ENCODE measurements around the gene SMIM41.
"Not testable (repeated sequence)": the region's sequence is repeated elsewhere in the genome, so short reads cannot be mapped to it uniquely, and the experiment has no call there.

Gene SMIM41

DNA sequence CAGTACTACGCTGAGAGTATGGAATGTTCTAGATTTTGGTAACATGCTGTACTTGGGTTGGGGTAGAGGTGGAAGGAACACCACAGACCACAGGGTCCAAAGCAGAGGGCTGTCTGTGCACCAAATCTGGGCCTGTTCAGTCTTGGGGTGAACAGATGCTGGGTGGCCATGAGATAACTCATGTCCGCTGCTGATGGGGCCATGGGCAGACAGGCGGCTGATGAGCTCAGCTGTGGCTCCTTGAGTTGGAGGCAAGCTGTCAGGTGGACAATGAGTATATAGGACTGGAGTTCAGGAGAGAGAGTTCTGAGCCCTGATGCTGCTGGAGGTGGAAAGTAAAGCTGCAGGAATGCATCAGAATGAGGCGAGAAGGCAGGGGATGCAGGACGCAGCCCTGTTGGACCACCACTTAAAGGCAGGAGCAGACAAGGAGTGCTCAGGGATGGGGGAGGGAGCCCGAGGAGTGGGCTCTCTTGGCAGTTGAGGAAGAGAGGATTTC is 6.2 kb downstream of the SMIM41 start:
- no peak for DNase-seq (ENCODE audit: low read depth in 2 of 2)

GRCh38 chr12:52086366-52086765 is 6.9 kb downstream of the SMIM41 start:
- no peak for DNase-seq (ENCODE audit: low read depth in 2 of 2)

- DNase-seq (ENCODE audit: low read depth in 2 of 2) = no peak
Observed at GRCh38 chr12:52086944-52087835, 7.7 kb downstream of the SMIM41 start.

DNA sequence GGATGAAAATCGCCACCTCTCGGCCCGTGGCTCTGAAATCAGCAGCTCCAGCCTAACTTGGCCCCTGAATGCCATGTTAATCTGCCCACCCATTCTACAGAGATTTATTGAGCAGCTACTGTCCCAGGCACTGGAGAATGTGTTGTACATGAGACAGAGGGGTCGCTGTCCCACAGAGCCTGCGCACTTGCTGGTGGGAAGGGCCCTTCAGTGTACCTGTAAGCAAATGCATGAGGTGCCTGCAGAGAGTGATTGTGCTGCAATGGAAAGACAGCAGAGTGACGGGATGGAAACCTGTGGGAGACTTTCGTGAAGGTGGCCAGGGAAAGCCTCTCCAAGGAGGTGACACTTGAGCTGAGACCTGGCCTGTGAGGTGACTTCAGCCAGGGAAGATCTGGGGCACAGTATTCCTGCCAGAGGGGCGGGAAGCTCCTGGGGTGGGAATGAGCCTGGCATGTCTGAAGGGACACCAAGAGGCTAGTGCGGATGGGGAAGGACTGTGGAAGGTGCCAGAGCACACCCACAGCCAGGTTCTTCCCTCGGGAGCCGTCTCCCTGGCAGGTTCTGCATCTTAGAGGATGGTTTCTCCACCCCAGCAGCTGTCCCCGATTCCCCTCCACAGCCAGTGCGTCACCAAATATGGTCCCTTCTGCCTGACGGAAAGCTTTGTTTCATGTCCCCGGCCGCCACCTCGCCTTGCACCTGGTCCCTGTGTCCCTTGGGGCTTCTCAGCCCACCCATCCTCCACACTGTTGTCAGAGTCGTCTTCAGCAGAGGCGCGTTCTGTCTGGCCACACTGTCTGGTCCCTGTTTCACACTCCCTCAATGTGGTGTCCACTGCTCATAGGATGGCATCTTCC is 8.7 kb downstream of the SMIM41 start:
- no peak for DNase-seq (ENCODE audit: low read depth in 2 of 2)

DNA sequence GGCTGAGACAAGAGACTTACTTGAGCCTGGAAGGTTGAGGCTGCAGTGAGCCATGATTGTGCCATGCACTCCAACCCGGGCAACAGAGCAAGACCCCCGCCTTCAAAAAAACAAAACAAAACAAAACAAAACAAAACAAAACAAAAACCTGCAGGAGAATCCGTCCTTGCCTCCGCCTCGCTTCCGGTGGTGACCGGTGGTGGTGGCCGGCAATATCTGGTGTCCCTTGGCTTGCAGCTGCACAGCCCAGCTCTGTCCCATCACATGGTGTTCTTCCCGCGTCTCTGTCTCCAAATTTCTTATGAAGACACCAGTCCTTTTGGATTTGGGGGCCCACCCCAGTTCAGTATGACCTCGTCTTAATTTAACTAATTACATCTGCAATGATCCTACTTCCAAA is 10.0 kb downstream of the SMIM41 start:
- DNase-seq (ENCODE audit: low read depth in 2 of 2) = no peak

- no peak for DNase-seq (ENCODE audit: low read depth in 2 of 2)
Observed at GRCh38 chr12:52090291-52090690, 10.8 kb downstream of the SMIM41 start.

DNA sequence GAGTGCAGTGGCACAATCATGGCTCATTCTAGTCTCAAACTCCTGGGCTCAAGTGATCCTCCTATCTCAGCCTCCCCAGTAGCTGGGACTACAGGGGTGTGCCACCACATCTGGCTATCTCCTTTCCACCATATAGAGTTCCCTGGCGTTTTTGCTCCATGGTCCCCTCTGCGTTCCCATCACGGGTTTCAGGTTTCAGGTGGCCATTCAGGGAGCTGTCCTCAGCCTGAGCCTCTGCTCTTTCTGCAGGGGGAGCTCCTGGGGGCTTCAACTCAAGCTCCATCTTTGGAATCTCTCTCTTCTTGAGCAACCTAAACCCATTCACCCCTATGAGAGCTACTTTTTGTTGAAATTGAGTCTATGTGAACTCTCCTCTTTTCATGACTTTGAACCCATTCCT is 11.6 kb downstream of the SMIM41 start:
- no peak for DNase-seq (ENCODE audit: low read depth in 2 of 2)

DNA sequence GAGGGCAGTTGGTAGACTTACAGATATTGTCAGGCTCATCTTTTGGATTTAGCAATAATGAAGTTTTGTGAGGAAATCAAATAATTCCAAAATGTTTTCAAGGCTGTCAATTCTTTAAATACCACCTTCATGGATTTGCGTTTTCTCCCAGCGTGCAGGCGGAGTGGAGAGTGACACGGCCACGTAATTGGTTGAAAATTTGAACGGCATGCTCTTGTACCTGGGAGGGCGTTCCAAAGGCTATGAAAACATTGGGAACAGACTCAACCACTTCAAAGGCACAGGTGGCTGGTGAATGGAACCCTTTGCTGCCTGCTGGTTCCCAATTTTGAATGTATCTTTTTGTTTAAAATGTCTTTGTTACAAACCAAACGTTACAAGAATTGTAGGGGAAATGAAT is 12.4 kb downstream of the SMIM41 start:
- no peak for DNase-seq (ENCODE audit: low read depth in 2 of 2)

DNA sequence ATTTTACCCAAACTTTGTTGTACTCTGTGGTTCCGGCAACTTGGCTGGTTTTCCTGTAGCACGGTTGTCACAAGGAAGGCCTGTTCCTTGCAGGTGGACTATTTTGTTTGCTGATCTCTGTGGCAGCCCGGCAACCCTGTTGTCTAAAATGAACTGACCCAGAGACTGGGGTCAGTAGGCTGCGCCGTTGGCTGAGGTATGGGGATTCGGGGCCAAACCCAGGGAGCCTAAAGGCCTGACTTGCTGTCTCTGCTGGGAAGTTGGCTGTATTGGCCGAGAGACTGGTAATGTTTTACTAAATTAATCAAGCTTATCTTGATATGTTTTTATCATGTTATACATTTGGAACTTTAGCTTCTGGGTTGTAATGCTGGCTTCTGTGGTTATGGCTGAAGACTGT is 13.8 kb downstream of the SMIM41 start:
- no peak for DNase-seq (ENCODE audit: low read depth in 2 of 2)

GRCh38 chr12:52096332-52097044 is 17.0 kb downstream of the SMIM41 start:
- DNase-seq (ENCODE audit: low read depth in 2 of 2) = no peak

- DNase-seq (ENCODE audit: low read depth in 2 of 2) = no peak
Observed at GRCh38 chr12:52097045-52097666, 17.7 kb downstream of the SMIM41 start.

DNA sequence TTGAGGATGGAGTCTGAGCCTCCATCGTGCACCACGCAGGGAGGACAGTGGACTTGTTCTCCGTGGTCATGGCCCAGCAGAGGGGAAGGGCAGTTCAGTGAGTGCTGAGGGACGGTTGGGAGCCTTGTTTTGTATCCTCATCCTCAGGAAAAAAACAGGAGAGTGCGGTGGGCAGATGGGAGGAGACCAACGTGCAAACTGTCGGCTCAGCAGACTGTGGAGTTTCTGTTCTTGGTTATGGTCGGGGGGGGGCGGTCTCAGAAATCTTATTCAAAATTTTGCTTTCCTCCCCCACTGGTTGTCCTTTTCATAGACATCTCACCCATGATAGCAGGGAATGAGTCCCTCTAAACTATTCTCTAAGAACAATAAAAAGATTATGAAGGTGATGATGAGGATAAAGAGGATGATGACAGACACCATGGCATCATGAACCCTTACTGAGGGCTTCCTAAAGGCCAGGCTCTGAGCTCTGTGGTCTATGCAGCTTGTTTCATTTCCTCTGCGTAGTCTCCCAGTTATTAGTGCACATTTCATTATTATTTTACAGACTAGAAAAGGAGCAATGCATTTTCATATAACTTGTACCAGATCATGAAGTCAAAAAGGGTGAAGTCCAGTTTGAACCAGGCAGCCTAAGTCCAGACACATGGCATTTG is 25.1 kb downstream of the SMIM41 start:
- DNase-seq (ENCODE audit: low read depth in 2 of 2) = not testable (repeated sequence)

- DNase-seq (ENCODE audit: low read depth in 2 of 2) = peak; percentile 42 to 55
Observed at GRCh38 chr12:52116222-52117125, 37.0 kb downstream of the SMIM41 start.

DNA sequence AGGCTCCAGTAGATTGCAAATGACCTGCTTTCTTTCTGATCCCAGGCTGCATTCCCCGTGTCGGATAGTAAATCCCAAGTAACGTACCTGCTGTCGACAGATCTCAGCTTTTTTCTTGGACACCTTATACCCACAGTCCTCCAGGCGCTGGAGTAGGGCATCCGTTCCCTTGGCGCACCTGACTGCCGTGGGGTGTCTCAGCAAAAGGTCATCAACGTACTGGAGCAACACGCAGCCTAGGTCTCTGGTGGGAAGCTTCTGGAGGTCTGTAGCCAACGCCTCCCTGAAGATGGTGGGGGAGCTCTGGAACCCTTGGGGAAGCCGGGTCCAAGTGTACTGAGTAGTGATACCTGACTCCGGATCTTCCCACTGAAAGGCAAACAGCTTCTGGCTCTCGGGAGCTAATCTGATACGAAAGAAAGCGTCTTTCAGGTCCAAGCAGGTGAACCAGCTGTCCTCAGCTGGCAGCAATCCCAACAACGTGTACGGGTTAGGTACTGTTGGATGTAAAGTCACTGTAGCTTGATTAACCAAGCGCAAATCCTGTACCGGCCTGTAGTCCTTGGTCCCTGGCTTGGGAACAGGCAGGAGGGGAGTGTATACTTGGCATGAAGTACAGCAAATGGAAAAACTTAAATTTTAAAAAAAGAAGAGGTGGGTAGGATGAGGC is 38.4 kb downstream of the SMIM41 start:
- not testable (repeated sequence) for DNase-seq (ENCODE audit: low read depth in 2 of 2)

DNA sequence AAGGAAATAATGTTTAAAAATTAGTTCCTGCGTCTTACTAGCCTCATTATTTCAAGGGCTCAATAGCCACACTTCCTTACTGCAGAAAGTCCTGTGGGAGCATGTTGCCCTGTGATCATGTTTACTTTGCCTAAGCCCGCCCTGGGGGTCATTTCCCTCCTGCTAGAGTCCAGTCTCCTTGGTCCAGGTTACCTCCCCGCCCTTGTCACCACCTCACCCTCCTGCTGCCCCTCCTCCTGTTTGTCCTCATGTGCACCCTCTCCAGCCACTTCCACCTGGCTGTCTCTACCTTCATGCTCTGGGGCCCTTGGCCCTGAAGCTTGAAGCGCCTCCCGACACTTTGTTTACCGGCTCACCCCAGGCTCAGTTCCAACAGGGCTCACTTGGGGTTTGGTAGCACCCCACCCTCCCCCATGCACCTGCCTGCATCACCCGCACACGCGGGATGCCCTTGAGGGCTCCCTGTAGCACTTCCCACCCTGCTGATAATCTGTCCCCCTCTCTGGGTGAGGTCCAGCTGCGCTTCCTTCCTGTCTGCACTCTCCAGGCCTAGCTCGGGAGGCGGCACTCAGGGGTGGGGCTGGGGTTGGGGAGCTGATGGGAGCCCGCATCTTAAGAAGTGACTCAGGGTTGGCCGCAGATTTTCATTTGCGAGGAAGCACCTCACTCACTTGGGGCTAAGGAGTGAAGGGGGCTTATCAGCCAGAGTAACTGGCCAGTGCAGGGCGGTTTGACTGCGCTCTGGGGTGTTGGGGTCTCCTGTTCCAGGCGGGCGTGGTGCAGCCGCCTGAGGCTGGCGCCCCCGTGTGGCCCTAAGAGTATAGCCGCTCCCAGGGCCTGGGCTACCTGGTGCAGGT is 40.1 kb downstream of the SMIM41 start:
- DNase-seq (ENCODE audit: low read depth in 2 of 2) = peak in 1 of 2 experiments; percentile 13

- no peak for DNase-seq (ENCODE audit: low read depth in 2 of 2)
Observed at GRCh38 chr12:52120951-52121823, 41.7 kb downstream of the SMIM41 start.

- peak; percentile 39 to 64 for DNase-seq (ENCODE audit: low read depth in 2 of 2)
Observed at GRCh38 chr12:52121824-52122539, 42.5 kb downstream of the SMIM41 start.
